ENCODE data around the gene LGALS7B.

DNA sequence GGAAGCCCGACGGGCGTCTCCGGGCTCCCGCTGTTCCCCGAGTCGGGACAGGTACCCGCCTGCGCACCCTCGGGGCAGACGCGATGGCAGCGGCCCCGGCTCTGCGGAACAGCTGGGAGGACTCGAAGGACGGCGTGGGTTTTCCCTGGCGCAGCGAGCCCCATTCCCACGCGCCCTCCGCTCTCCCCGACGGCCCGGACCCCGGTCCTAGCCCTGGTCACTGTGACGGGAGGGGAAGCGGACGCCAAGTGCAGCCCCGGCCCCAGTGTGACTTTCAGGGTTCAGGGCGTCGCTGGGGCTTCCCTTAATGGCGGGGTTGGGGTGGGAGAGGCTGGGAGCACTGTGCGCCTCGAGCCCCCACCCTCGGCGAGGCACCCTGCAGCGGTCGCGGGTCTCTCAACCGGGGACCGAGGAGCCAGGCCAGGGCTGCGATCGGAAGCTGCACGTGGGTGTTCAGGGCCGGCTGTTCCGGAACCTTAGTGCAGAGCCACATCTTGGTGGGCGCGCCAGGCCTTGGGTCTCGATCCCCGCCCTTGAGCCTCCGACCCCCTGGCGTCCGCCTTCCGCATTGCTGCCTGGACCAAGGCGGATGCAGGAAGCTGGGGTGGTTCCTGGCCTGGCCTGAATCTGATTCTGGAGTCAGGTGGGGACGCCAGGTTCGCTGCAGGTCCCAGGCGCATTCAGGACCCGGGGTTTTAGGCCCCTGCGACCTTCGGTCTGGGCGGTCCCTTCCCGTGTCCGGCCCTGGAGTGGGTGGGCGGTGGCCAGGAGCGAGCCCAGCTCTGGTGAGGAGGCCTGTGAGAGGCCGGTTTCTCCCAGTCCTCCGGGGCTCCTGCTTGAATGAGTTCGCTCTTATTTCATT lies 3.5 kb downstream of the LGALS7B start:
- TF ChIP-seq, protein P1, sequence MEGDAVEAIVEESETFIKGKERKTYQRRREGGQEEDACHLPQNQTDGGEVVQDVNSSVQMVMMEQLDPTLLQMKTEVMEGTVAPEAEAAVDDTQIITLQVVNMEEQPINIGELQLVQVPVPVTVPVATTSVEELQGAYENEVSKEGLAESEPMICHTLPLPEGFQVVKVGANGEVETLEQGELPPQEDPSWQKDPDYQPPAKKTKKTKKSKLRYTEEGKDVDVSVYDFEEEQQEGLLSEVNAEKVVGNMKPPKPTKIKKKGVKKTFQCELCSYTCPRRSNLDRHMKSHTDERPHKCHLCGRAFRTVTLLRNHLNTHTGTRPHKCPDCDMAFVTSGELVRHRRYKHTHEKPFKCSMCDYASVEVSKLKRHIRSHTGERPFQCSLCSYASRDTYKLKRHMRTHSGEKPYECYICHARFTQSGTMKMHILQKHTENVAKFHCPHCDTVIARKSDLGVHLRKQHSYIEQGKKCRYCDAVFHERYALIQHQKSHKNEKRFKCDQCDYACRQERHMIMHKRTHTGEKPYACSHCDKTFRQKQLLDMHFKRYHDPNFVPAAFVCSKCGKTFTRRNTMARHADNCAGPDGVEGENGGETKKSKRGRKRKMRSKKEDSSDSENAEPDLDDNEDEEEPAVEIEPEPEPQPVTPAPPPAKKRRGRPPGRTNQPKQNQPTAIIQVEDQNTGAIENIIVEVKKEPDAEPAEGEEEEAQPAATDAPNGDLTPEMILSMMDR (IDR thresholded peaks at IDR 0.05) = peak; percentile 31 to 71 (median 45)
- TF ChIP-seq POLR2AphosphoS5 (IDR thresholded peaks at IDR 0.05) (no peak), POLR2A (IDR thresholded peaks at IDR 0.05) (no peak)
